ENCODE measurements around the gene PLA2G2C.
"Not testable (repeated sequence)": the region's sequence is repeated elsewhere in the genome, so short reads cannot be mapped to it uniquely, and the experiment has no call there.

PLA2G2C gene

GRCh38 chr1:20185834-20186782 is at the start of gene PLA2G2C, which contains the start of gene UBXN10:
PLA2G2C (minus strand) TSS chr1:20186518; CDS start chr1:20177363, 9,155 bp downstream.
UBXN10 (plus strand) TSS chr1:20186096; CDS start chr1:20190562, 4,466 bp downstream.
- peak; percentile 22 for DNase-seq (ENCODE audit: low read depth)

GRCh38 chr1:20234788-20235535 is 48.6 kb upstream of the PLA2G2C start:
- DNase-seq (ENCODE audit: low read depth), result no peak

- DNase-seq (ENCODE audit: low read depth), result no peak
These were observed 47.5 kb upstream of the PLA2G2C start for GRCh38 chr1:20233866-20234265.

- no peak for DNase-seq (ENCODE audit: low read depth)
These were observed 47.1 kb upstream of the PLA2G2C start for GRCh38 chr1:20233394-20233793.

GRCh38 chr1:20232564-20232963 is 46.2 kb upstream of the PLA2G2C start:
- not testable (repeated sequence) for DNase-seq (ENCODE audit: low read depth)

- DNase-seq (ENCODE audit: low read depth), result no peak
These were observed 42.9 kb upstream of the PLA2G2C start for GRCh38 chr1:20229171-20229570.

- no peak for DNase-seq (ENCODE audit: low read depth)
These were observed 42.1 kb upstream of the PLA2G2C start for GRCh38 chr1:20228314-20228825.

GRCh38 chr1:20227704-20228103 is 41.4 kb upstream of the PLA2G2C start:
- DNase-seq (ENCODE audit: low read depth), result no peak

- DNase-seq (ENCODE audit: low read depth), result no peak
These were observed 38.2 kb upstream of the PLA2G2C start for GRCh38 chr1:20224546-20224945.

GRCh38 chr1:20223551-20224419 is 37.5 kb upstream of the PLA2G2C start:
- DNase-seq (ENCODE audit: low read depth), result no peak

- no peak for DNase-seq (ENCODE audit: low read depth)
These were observed 36.8 kb upstream of the PLA2G2C start for GRCh38 chr1:20223106-20223505.

- no peak for DNase-seq (ENCODE audit: low read depth)
These were observed 33.7 kb upstream of the PLA2G2C start for GRCh38 chr1:20220036-20220435.

- not testable (repeated sequence) for DNase-seq (ENCODE audit: low read depth)
These were observed 32.7 kb upstream of the PLA2G2C start for GRCh38 chr1:20219053-20219452.

GRCh38 chr1:20216574-20216973 is 30.3 kb upstream of the PLA2G2C start:
- no peak for DNase-seq (ENCODE audit: low read depth)

- no peak for DNase-seq (ENCODE audit: low read depth)
These were observed 29.4 kb upstream of the PLA2G2C start for GRCh38 chr1:20215716-20216115.

GRCh38 chr1:20212685-20213331 is 26.5 kb upstream of the PLA2G2C start:
- peak; percentile 9 for DNase-seq (ENCODE audit: low read depth)

- no peak for DNase-seq (ENCODE audit: low read depth)
These were observed 25.9 kb upstream of the PLA2G2C start for GRCh38 chr1:20212085-20212684.

GRCh38 chr1:20211511-20211931 is 25.2 kb upstream of the PLA2G2C start:
- DNase-seq (ENCODE audit: low read depth), result no peak

- no peak for DNase-seq (ENCODE audit: low read depth)
These were observed 24.6 kb upstream of the PLA2G2C start for GRCh38 chr1:20210736-20211460.

- no peak for DNase-seq (ENCODE audit: low read depth)
These were observed 23.2 kb upstream of the PLA2G2C start for GRCh38 chr1:20209471-20209870.
